B cell (primary cell): ENCODE measurements around the gene GNA15. TPM values are rescaled to one million over a fixed set of nuclear protein-coding genes. Genes with fewer than 3 reads are reported as not detected.

ENCODE experiments used
- ATAC-seq: fragments of 200-7000 bp; cut with Tn5 transposase; one replicate; pipeline ENCODE4 v1.10.0; 2021; ENCODE audit warnings: low read depth, mild to moderate bottlenecking, moderate number of reproducible peaks, moderate library complexity
- CTCF ChIA-PET: fragments of 350-600 bp; sonication (Branson Sonifier 250); formaldehyde crosslinking; loops from one replicate; lab custom pipeline; 2021; ENCODE audit warnings: antibody characterized with exemption, inconsistent platforms; lab: Charles Lee
- POLR2A ChIA-PET: fragments of 350-600 bp; sonication (Branson Sonifier 250); formaldehyde crosslinking; loops from one replicate; lab custom pipeline; 2021; ENCODE audit warnings: antibody characterized with exemption; lab: Charles Lee
- DNase-seq: peaks from one replicate; pipeline ENCODE4 v3.0.0; 2013
- H2AFZ ChIP-seq: 2 replicates; pipeline ENCODE4 v1.6.1; 2012; ENCODE audit warnings: mild to moderate bottlenecking, low read depth, low read length; ENCODE audit not compliant: insufficient read depth, poor library complexity, severe bottlenecking
- H3K27ac ChIP-seq, 2 donors: 1 replicate in 1 of 2; 2 replicates in 1 of 2; pipeline ENCODE4 v1.5.1; 2012 to 2013; ENCODE audit warnings: low read length in 2 of 2, mild to moderate bottlenecking in 2 of 2, moderate library complexity in 1 of 2
- H3K27me3 ChIP-seq, 4 experiments: fragments of 200-600 bp in 1 of 4; sonication (generic) in 1 of 4; replicated peaks in 1 of 4; 1 replicate in 2 of 4; 2 replicates in 2 of 4; pipeline versions ENCODE4 v1.6.1 to v1.7.0; 2013 to 2016; ENCODE audit warnings: low read length in 3 of 4, mild to moderate bottlenecking in 2 of 4, mixed read lengths in 1 of 4, moderate library complexity in 1 of 4; ENCODE audit not compliant: insufficient read depth in 4 of 4, control insufficient read depth in 3 of 4; ENCODE audit errors: control extremely low read depth in 1 of 4
- H3K36me3 ChIP-seq, 2 experiments: replicated peaks in 1 of 2; 1 replicate in 1 of 2; 2 replicates in 1 of 2; pipeline versions ENCODE4 v1.6.1 to v1.7.1; 2013; ENCODE audit warnings: low read length in 1 of 2; ENCODE audit not compliant: insufficient read depth in 2 of 2, control insufficient read depth in 1 of 2; ENCODE audit errors: control extremely low read depth in 1 of 2, extremely low read depth in 1 of 2
- H3K4me1 ChIP-seq, 2 donors: fragments of 200-600 bp in 1 of 2; sonication (generic) in 1 of 2; 1 replicate in 1 of 2; 2 replicates in 1 of 2; pipeline versions ENCODE4 v1.5.1 to v1.6.1; 2013 to 2017; ENCODE audit warnings: low read length in 2 of 2; ENCODE audit not compliant: control insufficient read depth in 2 of 2, insufficient read depth in 2 of 2
- H3K4me2 ChIP-seq: replicated peaks from 2 replicates; pipeline ENCODE3; 2012; ENCODE audit warnings: mild to moderate bottlenecking, low read depth, low read length; ENCODE audit not compliant: poor library complexity, severe bottlenecking
- H3K4me3 ChIP-seq, 5 experiments: fragments of 200-600 bp in 1 of 5; sonication (generic) in 1 of 5; 1 replicate in 3 of 5; 2 replicates in 2 of 5; pipeline versions ENCODE4 v1.5.1 to v1.7.0; 2011 to 2016; ENCODE audit warnings: low read length in 4 of 5, mild to moderate bottlenecking in 4 of 5, low read depth in 2 of 5, control low read depth in 1 of 5, moderate library complexity in 1 of 5; ENCODE audit not compliant: insufficient read depth in 1 of 5; ENCODE audit errors: control extremely low read depth in 1 of 5, extremely low read depth in 1 of 5
- H3K79me2 ChIP-seq: fragments of 200-600 bp; sonication (generic); one replicate; pipeline ENCODE4 v1.6.0; 2016; ENCODE audit warnings: low read length; ENCODE audit not compliant: control insufficient read depth, insufficient read depth
- H3K9ac ChIP-seq: fragments of 200-600 bp; sonication (generic); 2 replicates; pipeline ENCODE4 v1.6.1; 2017; ENCODE audit warnings: mild to moderate bottlenecking, low read length, moderate library complexity
- H3K9me3 ChIP-seq, 3 donors: one replicate each; pipeline versions ENCODE4 v1.6.1 to v1.7.1; 2013; ENCODE audit warnings: low read length in 2 of 3; ENCODE audit not compliant: control insufficient read depth in 2 of 3, insufficient read depth in 1 of 3; ENCODE audit errors: control extremely low read depth in 1 of 3
- H4K20me1 ChIP-seq: 2 replicates; pipeline ENCODE4 v1.6.0; 2012; ENCODE audit warnings: mild to moderate bottlenecking, low read length; ENCODE audit not compliant: insufficient read depth, control insufficient read depth, poor library complexity, severe bottlenecking
- H3K27ac Mint-ChIP-seq: one replicate; pipeline ENCODE4 v1.8.0; 2021; ENCODE audit warnings: mixed read lengths
- H3K27me3 Mint-ChIP-seq: one replicate; pipeline ENCODE4 v1.8.0; 2021; ENCODE audit warnings: mixed read lengths
- H3K4me1 Mint-ChIP-seq: one replicate; pipeline ENCODE4 v1.8.0; 2021; ENCODE audit warnings: mixed read lengths
- H3K4me3 Mint-ChIP-seq: one replicate; pipeline ENCODE4 v1.8.0; 2021; ENCODE audit warnings: mixed read lengths
- H3K9me3 Mint-ChIP-seq: one replicate; pipeline ENCODE4 v1.8.0; 2022; ENCODE audit warnings: mixed read lengths; ENCODE audit not compliant: insufficient read depth
- EZH2 ChIP-seq: IDR thresholded peaks from 2 replicates; pipeline ENCODE4 v1.6.1; 2012; ENCODE audit warnings: borderline replicate concordance, low read depth, mild to moderate bottlenecking, moderate library complexity, low read length; ENCODE audit not compliant: insufficient read depth, poor library complexity, severe bottlenecking
- WGBS: methylation state at CpG from one replicate; pipeline ENCODE4 v1.1.5; 2013; ENCODE audit warnings: missing lambda C conversion rate; ENCODE audit not compliant: insufficient coverage; 5-methylcytosine and 5-hydroxymethylcytosine counted together
- intact Hi-C: fragments of 100-400 bp; cut with micrococcal nuclease; formaldehyde crosslinking; loops from one replicate; pipeline ENCODE4 v1.10.0; 2022
- polyA plus RNA-seq: library from polyadenylated mRNA; depleted of rRNA; stranded (reverse); fragments of >200 nt; gene quantifications from 2 replicates; pipeline ENCODE4 v1.2.3, GENCODE V29; 2012
- total RNA-seq, 2 donors: library from RNA; stranded (reverse); fragments of 120-200 nt in 1 of 2; gene quantifications; 1 replicate in 1 of 2; 2 replicates in 1 of 2; pipeline versions ENCODE4 v1.2.3 to v1.2.4, GENCODE V29; 2013 to 2022
- TF ChIP-seq, protein P1 (sequence below): fragments of 200-600 bp; IDR thresholded peaks from one replicate; pipeline ENCODE4 v1.8.0; 2022; ENCODE audit warnings: antibody characterized with exemption, mild to moderate bottlenecking

GNA15 gene
- total and polyA plus RNA-seq, 2 donors (not counting 1 experiment from before 2014, with no cell fraction given): 0.37 to 0.52 TPM

DNA sequence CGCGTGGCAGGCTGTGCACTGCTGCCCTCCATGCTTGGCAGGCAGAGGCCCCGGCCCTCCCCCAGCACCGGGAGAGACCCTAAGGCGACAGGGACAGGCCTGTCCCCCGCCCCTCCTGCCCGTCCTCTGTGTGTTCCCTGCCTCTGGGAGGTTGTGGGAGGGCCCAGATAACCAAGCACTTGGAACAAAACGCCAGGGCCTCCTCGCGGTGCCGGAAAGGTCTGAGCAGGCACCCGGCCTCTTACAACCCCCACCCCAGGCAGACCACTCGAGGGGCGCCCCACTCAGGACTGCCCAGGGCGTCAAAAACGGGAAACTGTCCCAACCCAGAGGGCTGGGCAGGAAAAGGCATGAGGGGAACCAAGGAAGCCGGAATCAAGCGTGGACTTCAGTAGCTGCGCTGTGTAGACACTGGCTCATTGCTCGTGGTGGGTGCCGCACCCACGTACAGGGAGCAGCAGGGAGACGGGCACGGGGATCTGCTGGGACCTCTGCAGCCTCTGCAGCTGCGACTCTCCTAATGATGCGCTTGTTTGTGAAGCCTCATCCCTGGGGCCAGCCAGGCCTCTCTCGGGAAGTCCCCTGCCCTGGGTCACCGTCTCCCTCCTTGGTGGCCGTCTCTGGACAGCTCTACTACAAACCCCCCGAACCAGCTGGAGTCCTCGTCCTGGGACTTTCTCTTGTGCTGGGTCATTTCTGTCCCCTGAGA, 21.7 kb upstream of the GNA15 start:
- no peak for TF ChIP-seq EZH2
- TF ChIP-seq, protein P1, sequence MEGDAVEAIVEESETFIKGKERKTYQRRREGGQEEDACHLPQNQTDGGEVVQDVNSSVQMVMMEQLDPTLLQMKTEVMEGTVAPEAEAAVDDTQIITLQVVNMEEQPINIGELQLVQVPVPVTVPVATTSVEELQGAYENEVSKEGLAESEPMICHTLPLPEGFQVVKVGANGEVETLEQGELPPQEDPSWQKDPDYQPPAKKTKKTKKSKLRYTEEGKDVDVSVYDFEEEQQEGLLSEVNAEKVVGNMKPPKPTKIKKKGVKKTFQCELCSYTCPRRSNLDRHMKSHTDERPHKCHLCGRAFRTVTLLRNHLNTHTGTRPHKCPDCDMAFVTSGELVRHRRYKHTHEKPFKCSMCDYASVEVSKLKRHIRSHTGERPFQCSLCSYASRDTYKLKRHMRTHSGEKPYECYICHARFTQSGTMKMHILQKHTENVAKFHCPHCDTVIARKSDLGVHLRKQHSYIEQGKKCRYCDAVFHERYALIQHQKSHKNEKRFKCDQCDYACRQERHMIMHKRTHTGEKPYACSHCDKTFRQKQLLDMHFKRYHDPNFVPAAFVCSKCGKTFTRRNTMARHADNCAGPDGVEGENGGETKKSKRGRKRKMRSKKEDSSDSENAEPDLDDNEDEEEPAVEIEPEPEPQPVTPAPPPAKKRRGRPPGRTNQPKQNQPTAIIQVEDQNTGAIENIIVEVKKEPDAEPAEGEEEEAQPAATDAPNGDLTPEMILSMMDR: no peak
- Histone ChIP-seq H3K4me2 (no peak overlapping the region), H3K4me1 (no peaks in the 10 kb centered on the region), H3K27ac (no peak overlapping the region), H3K79me2 (peaks cover 5% of the 10 kb centered on the region), H3K9ac (no peak overlapping the region), H3K4me3 (no peak overlapping the region), H3K27me3 (no peaks in the 10 kb centered on the region), H2AFZ (no peak overlapping the region), H3K9me3 (no peaks in the 10 kb centered on the region), H4K20me1 (no peaks in the 10 kb centered on the region), H3K36me3 (no peaks in the 10 kb centered on the region)
- POLR2A ChIA-PET: no interaction called here
- Mint-ChIP-seq H3K9me3 (no peaks in the 10 kb centered on the region), H3K27me3 (no peaks in the 10 kb centered on the region), H3K4me1 (no peaks in the 10 kb centered on the region), H3K27ac (no peak overlapping the region), H3K4me3 (no peak overlapping the region)
- CTCF ChIA-PET: interaction anchor here (2.4 kb wide), 1 partner anchor 10 kb away, joined by 6 read pairs; no protein-coding TSS in a partner anchor
- ATAC-seq (no peak), DNase-seq (no peak)
- WGBS: 92% methylated on average over 28 of the region's 31 CpGs
- intact Hi-C loops: no loop called here

DNA sequence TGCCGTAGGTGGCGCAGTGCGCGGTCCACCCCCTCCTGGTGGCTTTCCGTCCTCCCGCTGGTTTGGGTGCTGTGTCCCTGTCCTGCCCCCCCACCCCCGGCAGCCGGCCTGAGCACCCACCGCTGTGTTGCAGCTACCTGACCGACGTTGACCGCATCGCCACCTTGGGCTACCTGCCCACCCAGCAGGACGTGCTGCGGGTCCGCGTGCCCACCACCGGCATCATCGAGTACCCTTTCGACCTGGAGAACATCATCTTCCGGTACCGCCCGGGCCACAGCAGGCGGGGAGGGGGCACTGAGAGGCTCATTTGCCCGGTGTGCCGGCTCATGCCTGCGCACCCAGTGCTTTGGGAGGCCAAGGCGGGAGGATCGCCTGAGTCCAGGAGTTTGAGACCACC, 21.0 kb upstream of the GNA15 start:
- Histone ChIP-seq H3K4me3 (no peak overlapping the region), H3K4me1 (no peaks in the 10 kb centered on the region), H4K20me1 (no peaks in the 10 kb centered on the region), H3K27ac (no peak overlapping the region), H2AFZ (no peak overlapping the region), H3K4me2 (no peak overlapping the region), H3K9ac (no peak overlapping the region), H3K27me3 (no peaks in the 10 kb centered on the region), H3K36me3 (no peaks in the 10 kb centered on the region), H3K79me2 (peaks cover under 1% of the 10 kb centered on the region), H3K9me3 (no peaks in the 10 kb centered on the region)
- Mint-ChIP-seq H3K9me3 (no peaks in the 10 kb centered on the region), H3K4me1 (no peaks in the 10 kb centered on the region), H3K4me3 (no peak overlapping the region), H3K27me3 (no peaks in the 10 kb centered on the region), H3K27ac (no peak overlapping the region)
- no peak for ATAC-seq
- ChIA-PET CTCF (interaction anchor here (2.4 kb wide), 1 partner anchor 11 kb away, joined by 6 read pairs; no protein-coding TSS in a partner anchor), POLR2A (no interaction called here)
- DNase-seq: no peak
- TF ChIP-seq EZH2: no peak
- TF ChIP-seq, protein P1: no peak
- intact Hi-C loops: no loop called here
- 96% methylated on average over 29 of the region's 29 CpGs for WGBS
